Tibial artery (tissue), 4 donors: Measurements from ENCODE around the gene PPBP.

ENCODE experiments used
- DNase-seq, 2 donors: peaks; one replicate each; pipeline ENCODE4 v3.0.0-alpha.2; 2019
- H3K27ac ChIP-seq, 2 donors: fragments of 200-600 bp; sonication (generic) in 1 of 2; 1 replicate in 1 of 2; 2 replicates in 1 of 2; pipeline ENCODE4 v1.5.1; 2018 to 2019; ENCODE audit warnings: mild to moderate bottlenecking in 1 of 2
- H3K27me3 ChIP-seq, 2 donors: fragments of 200-600 bp; sonication (generic) in 1 of 2; one replicate each; pipeline versions ENCODE4 v1.5.1 to v1.6.0; 2016 to 2019
- H3K36me3 ChIP-seq, 3 donors: fragments of 200-600 bp; sonication (generic) in 2 of 3; one replicate each; pipeline ENCODE4 v1.5.1; 2016 to 2019; ENCODE audit warnings: mild to moderate bottlenecking in 2 of 3
- H3K4me1 ChIP-seq, 4 donors: fragments of 200-600 bp; sonication (generic) in 2 of 4; 1 replicate in 3 of 4; 2 replicates in 1 of 4; pipeline ENCODE4 v1.5.1; 2016 to 2019
- H3K4me3 ChIP-seq, 2 donors: fragments of 200-600 bp; sonication (generic) in 1 of 2; 1 replicate in 1 of 2; 2 replicates in 1 of 2; pipeline ENCODE4 v1.5.1; 2018 to 2019; ENCODE audit warnings: mild to moderate bottlenecking in 2 of 2
- H3K9me3 ChIP-seq, 3 donors: fragments of 200-600 bp; sonication (generic) in 1 of 3; one replicate each; pipeline ENCODE4 v1.5.1; 2016 to 2019
- CTCF ChIP-seq, 2 experiments: fragments of 200-600 bp in 1 of 2; fragments of 450-650 bp in 1 of 2; IDR thresholded peaks; one replicate each; pipeline ENCODE4 v1.5.1; 2017 to 2019; ENCODE audit warnings: antibody characterized with exemption in 2 of 2, mild to moderate bottlenecking in 1 of 2, moderate library complexity in 1 of 2
- intact Hi-C: fragments of 100-400 bp; cut with DNase I; formaldehyde crosslinking; loops from one replicate; pipeline ENCODE4 v1.15.0; 2023; ENCODE audit warnings: low total_unique reads

The PPBP gene

DNA sequence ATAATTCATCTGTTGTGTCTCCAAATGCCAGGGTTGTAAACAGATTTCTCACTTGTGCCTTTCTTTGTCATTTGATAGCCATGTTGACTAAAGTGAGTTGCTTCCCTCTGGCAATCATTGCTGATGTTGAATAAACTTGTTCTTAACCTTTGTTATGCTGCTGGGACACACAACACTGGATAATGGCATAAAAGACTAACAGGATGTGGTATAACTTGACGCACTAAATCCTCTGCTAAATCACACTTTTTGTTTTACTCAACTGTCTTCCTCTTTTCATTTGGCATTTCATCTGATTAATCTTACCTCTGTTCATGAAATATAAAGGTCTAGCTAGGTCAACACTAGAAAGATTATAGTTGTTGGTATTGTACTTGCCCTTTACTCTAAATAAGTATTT lies 28.1 kb upstream of the PPBP start:
- TF ChIP-seq CTCF (IDR thresholded peaks at IDR 0.05), result no peak
- H3K4me3 ChIP-seq, result no peak overlapping the region
- no peaks in the 10 kb centered on the region for H3K27me3 ChIP-seq
- intact Hi-C loops, result no loop called here
- H3K9me3 ChIP-seq, result no peaks in the 10 kb centered on the region
- no peak overlapping the region for H3K27ac ChIP-seq
- H3K36me3 ChIP-seq, result no peaks in the 10 kb centered on the region
- DNase-seq, result no peak
- H3K4me1 ChIP-seq, result no peaks in the 10 kb centered on the region

GRCh38 chr4:74015126-74015780 lies 27.3 kb upstream of the PPBP start:
- no peak overlapping the region for H3K27ac ChIP-seq
- DNase-seq, result no peak
- H3K36me3 ChIP-seq, result no peaks in the 10 kb centered on the region
- no peaks in the 10 kb centered on the region for H3K4me1 ChIP-seq
- TF ChIP-seq CTCF (IDR thresholded peaks at IDR 0.05), result no peak
- H3K9me3 ChIP-seq, result no peaks in the 10 kb centered on the region
- H3K27me3 ChIP-seq, result no peaks in the 10 kb centered on the region
- intact Hi-C loops, result no loop called here
- H3K4me3 ChIP-seq, result no peak overlapping the region

- H3K36me3 ChIP-seq, result no peaks in the 10 kb centered on the region
- H3K9me3 ChIP-seq, result no peaks in the 10 kb centered on the region
- no peak overlapping the region for H3K27ac ChIP-seq
- no peaks in the 10 kb centered on the region for H3K4me1 ChIP-seq
- TF ChIP-seq CTCF (IDR thresholded peaks at IDR 0.05), result no peak
- intact Hi-C loops, result no loop called here
- H3K27me3 ChIP-seq, result no peaks in the 10 kb centered on the region
- no peak for DNase-seq
- no peak overlapping the region for H3K4me3 ChIP-seq
Observed at GRCh38 chr4:74014332-74014731, 26.3 kb upstream of the PPBP start.

- Histone ChIP-seq H3K4me3 (no peak overlapping the region), H3K36me3 (no peaks in the 10 kb centered on the region), H3K9me3 (no peaks in the 10 kb centered on the region), H3K27ac (no peak overlapping the region), H3K27me3 (no peaks in the 10 kb centered on the region), H3K4me1 (no peaks in the 10 kb centered on the region)
- DNase-seq, result no peak
- no peak for TF ChIP-seq CTCF (IDR thresholded peaks at IDR 0.05)
- intact Hi-C loops, result no loop called here
Observed at GRCh38 chr4:74013264-74013663, 25.3 kb upstream of the PPBP start.

GRCh38 chr4:74012130-74012529 lies 24.1 kb upstream of the PPBP start:
- Histone ChIP-seq H3K27ac (no peak overlapping the region), H3K27me3 (no peaks in the 10 kb centered on the region), H3K4me3 (no peak overlapping the region), H3K36me3 (no peaks in the 10 kb centered on the region), H3K4me1 (no peaks in the 10 kb centered on the region), H3K9me3 (no peaks in the 10 kb centered on the region)
- no peak for DNase-seq
- intact Hi-C loops, result no loop called here
- TF ChIP-seq CTCF (IDR thresholded peaks at IDR 0.05), result no peak

GRCh38 chr4:74009307-74009706 lies 21.3 kb upstream of the PPBP start:
- Histone ChIP-seq H3K4me3 (no peak overlapping the region), H3K27ac (no peak overlapping the region), H3K36me3 (no peaks in the 10 kb centered on the region), H3K27me3 (no peaks in the 10 kb centered on the region), H3K9me3 (no peaks in the 10 kb centered on the region), H3K4me1 (no peaks in the 10 kb centered on the region)
- intact Hi-C loops, result no loop called here
- DNase-seq, result no peak
- no peak for TF ChIP-seq CTCF (IDR thresholded peaks at IDR 0.05)
